ENCODE results near the gene EXOC7. TPM values are rescaled to one million over a fixed set of nuclear protein-coding genes. Genes with fewer than 3 reads are reported as not detected.
A peak's percentile ranks its signal among the peaks of the same experiment; 100 is the strongest.

EXOC7 gene
- total RNA-seq, 1 experiment from 2014 or later: 126 TPM

DNA sequence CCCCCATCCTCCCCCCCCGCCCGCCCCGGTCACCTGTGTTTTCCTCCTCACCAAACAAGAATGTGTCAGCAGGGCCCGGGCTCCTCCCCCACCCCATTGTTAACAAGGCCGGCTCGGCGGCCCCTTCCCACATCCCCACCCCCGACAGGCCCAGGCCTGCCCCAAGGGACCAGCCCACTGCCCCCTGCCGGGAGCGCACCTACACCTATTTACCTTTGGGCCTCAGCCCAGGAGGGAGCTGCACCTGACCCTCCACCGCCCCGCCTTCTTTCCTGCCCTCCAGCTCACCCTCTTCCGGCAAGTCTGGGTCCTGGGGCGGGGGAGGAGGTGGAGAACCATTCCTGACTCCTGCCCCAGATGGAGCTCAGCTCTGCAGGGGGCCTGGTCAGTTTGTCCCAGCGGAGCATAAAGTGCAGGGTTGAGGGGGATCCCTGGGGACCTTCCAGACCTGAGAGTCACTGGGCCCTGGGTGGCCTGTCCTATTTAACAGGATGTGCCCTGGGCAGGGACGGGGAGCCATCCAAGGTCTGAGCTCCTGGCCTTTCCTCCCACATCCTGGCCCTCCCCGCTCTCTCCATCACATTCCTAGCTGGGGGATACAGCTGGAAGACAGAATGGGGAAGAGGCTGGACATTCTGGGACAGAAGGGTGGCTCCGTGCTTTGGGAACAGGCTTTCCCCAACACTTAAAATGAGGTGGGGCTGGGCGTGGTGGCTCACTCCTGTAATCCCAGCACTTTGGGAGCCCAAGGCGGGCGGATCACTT lies 29.2 kb upstream of the EXOC7 start (continued):
- TF ChIP-seq, protein P1, sequence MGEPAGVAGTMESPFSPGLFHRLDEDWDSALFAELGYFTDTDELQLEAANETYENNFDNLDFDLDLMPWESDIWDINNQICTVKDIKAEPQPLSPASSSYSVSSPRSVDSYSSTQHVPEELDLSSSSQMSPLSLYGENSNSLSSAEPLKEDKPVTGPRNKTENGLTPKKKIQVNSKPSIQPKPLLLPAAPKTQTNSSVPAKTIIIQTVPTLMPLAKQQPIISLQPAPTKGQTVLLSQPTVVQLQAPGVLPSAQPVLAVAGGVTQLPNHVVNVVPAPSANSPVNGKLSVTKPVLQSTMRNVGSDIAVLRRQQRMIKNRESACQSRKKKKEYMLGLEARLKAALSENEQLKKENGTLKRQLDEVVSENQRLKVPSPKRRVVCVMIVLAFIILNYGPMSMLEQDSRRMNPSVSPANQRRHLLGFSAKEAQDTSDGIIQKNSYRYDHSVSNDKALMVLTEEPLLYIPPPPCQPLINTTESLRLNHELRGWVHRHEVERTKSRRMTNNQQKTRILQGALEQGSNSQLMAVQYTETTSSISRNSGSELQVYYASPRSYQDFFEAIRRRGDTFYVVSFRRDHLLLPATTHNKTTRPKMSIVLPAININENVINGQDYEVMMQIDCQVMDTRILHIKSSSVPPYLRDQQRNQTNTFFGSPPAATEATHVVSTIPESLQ (CRISPR knock-in tag; IDR thresholded peaks at IDR 0.05): no peak
- TF ChIP-seq SOX15 (CRISPR knock-in tag; IDR thresholded peaks at IDR 0.05) (no peak), KAT7 (CRISPR knock-in tag; IDR thresholded peaks at IDR 0.05; ENCODE audit: borderline replicate concordance) (no peak), TEAD1 (CRISPR knock-in tag; IDR thresholded peaks at IDR 0.05) (peak; percentile 52; the same call in 1 of the 2 replicates), FOXJ3 (CRISPR knock-in tag; IDR thresholded peaks at IDR 0.05; ENCODE audit: borderline replicate concordance) (no peak), OVOL2 (CRISPR knock-in tag; IDR thresholded peaks at IDR 0.05; ENCODE audit: borderline replicate concordance) (no peak), FOXK1 (CRISPR knock-in tag; IDR thresholded peaks at IDR 0.05) (peak; percentile 83), ZNF138 (CRISPR knock-in tag; conservative IDR thresholded peaks at IDR 0.05) (no peak), ZNF263 (CRISPR knock-in tag; IDR thresholded peaks at IDR 0.05; ENCODE audit: low read depth) (no peak), JAZF1 (CRISPR knock-in tag; IDR thresholded peaks at IDR 0.05) (no peak), TP53 (CRISPR knock-in tag; IDR thresholded peaks at IDR 0.05) (peak; percentile 16; the same call in 1 of the 2 replicates), MXD4 (CRISPR knock-in tag; IDR thresholded peaks at IDR 0.05; ENCODE audit: borderline replicate concordance) (no peak), NFYB (CRISPR knock-in tag; conservative IDR thresholded peaks at IDR 0.05; ENCODE audit: low read depth) (no peak), ZNF232 (CRISPR knock-in tag; IDR thresholded peaks at IDR 0.05) (no peak)
- TF ChIP-seq, protein P2, sequence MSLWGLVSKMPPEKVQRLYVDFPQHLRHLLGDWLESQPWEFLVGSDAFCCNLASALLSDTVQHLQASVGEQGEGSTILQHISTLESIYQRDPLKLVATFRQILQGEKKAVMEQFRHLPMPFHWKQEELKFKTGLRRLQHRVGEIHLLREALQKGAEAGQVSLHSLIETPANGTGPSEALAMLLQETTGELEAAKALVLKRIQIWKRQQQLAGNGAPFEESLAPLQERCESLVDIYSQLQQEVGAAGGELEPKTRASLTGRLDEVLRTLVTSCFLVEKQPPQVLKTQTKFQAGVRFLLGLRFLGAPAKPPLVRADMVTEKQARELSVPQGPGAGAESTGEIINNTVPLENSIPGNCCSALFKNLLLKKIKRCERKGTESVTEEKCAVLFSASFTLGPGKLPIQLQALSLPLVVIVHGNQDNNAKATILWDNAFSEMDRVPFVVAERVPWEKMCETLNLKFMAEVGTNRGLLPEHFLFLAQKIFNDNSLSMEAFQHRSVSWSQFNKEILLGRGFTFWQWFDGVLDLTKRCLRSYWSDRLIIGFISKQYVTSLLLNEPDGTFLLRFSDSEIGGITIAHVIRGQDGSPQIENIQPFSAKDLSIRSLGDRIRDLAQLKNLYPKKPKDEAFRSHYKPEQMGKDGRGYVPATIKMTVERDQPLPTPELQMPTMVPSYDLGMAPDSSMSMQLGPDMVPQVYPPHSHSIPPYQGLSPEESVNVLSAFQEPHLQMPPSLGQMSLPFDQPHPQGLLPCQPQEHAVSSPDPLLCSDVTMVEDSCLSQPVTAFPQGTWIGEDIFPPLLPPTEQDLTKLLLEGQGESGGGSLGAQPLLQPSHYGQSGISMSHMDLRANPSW (CRISPR knock-in tag; conservative IDR thresholded peaks at IDR 0.05; ENCODE audit: low read depth): no peak
- TF ChIP-seq, protein P3, sequence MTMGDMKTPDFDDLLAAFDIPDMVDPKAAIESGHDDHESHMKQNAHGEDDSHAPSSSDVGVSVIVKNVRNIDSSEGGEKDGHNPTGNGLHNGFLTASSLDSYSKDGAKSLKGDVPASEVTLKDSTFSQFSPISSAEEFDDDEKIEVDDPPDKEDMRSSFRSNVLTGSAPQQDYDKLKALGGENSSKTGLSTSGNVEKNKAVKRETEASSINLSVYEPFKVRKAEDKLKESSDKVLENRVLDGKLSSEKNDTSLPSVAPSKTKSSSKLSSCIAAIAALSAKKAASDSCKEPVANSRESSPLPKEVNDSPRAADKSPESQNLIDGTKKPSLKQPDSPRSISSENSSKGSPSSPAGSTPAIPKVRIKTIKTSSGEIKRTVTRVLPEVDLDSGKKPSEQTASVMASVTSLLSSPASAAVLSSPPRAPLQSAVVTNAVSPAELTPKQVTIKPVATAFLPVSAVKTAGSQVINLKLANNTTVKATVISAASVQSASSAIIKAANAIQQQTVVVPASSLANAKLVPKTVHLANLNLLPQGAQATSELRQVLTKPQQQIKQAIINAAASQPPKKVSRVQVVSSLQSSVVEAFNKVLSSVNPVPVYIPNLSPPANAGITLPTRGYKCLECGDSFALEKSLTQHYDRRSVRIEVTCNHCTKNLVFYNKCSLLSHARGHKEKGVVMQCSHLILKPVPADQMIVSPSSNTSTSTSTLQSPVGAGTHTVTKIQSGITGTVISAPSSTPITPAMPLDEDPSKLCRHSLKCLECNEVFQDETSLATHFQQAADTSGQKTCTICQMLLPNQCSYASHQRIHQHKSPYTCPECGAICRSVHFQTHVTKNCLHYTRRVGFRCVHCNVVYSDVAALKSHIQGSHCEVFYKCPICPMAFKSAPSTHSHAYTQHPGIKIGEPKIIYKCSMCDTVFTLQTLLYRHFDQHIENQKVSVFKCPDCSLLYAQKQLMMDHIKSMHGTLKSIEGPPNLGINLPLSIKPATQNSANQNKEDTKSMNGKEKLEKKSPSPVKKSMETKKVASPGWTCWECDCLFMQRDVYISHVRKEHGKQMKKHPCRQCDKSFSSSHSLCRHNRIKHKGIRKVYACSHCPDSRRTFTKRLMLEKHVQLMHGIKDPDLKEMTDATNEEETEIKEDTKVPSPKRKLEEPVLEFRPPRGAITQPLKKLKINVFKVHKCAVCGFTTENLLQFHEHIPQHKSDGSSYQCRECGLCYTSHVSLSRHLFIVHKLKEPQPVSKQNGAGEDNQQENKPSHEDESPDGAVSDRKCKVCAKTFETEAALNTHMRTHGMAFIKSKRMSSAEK (CRISPR knock-in tag; IDR thresholded peaks at IDR 0.05; ENCODE audit: borderline replicate concordance): no peak
- TF ChIP-seq, protein P4, sequence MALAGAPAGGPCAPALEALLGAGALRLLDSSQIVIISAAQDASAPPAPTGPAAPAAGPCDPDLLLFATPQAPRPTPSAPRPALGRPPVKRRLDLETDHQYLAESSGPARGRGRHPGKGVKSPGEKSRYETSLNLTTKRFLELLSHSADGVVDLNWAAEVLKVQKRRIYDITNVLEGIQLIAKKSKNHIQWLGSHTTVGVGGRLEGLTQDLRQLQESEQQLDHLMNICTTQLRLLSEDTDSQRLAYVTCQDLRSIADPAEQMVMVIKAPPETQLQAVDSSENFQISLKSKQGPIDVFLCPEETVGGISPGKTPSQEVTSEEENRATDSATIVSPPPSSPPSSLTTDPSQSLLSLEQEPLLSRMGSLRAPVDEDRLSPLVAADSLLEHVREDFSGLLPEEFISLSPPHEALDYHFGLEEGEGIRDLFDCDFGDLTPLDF (CRISPR knock-in tag; IDR thresholded peaks at IDR 0.05): no peak
- TF ChIP-seq, protein P5, sequence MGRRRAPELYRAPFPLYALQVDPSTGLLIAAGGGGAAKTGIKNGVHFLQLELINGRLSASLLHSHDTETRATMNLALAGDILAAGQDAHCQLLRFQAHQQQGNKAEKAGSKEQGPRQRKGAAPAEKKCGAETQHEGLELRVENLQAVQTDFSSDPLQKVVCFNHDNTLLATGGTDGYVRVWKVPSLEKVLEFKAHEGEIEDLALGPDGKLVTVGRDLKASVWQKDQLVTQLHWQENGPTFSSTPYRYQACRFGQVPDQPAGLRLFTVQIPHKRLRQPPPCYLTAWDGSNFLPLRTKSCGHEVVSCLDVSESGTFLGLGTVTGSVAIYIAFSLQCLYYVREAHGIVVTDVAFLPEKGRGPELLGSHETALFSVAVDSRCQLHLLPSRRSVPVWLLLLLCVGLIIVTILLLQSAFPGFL (CRISPR knock-in tag; IDR thresholded peaks at IDR 0.05; ENCODE audit: borderline replicate concordance): no peak
- TF ChIP-seq, protein P6, sequence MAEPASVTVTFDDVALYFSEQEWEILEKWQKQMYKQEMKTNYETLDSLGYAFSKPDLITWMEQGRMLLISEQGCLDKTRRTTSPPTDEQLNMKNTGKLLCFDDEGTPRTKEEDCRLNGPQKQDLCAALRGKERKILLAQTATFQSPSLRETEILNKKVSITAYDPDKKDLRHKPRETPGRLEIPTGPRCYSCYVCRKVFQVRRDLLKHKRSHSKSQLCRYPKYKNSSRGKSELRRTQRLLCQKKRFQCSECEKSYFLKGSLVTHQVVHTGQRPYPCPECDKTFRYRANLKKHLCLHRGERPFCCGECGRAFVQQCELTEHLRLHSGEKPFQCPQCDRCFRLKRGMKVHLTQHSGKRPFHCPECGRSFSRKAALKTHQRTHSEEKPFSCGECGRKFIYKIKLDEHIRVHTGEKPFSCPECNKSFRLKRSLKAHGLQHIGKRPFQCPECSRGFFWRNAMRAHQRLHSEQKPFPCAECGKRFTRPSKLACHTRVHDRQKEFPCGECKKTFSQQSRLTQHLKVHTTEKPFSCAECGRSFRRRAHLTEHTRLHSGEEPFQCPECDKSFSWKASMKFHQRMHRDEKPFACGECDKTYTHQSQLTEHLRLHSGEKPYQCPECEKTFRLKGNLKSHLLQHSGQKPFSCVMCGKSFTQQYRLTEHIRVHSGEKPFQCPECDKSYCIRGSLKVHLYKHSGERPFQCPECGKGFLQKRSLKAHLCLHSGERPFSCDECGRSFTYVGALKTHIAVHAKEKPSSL (CRISPR knock-in tag; conservative IDR thresholded peaks at IDR 0.05): no peak
- TF ChIP-seq, protein P7, sequence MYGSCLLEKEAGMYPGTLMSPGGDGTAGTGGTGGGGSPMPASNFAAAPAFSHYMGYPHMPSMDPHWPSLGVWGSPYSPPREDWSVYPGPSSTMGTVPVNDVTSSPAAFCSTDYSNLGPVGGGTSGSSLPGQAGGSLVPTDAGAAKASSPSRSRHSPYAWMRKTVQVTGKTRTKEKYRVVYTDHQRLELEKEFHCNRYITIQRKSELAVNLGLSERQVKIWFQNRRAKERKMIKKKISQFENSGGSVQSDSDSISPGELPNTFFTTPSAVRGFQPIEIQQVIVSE (CRISPR knock-in tag; IDR thresholded peaks at IDR 0.05; ENCODE audit: borderline replicate concordance): no peak
- TF ChIP-seq, protein P8, sequence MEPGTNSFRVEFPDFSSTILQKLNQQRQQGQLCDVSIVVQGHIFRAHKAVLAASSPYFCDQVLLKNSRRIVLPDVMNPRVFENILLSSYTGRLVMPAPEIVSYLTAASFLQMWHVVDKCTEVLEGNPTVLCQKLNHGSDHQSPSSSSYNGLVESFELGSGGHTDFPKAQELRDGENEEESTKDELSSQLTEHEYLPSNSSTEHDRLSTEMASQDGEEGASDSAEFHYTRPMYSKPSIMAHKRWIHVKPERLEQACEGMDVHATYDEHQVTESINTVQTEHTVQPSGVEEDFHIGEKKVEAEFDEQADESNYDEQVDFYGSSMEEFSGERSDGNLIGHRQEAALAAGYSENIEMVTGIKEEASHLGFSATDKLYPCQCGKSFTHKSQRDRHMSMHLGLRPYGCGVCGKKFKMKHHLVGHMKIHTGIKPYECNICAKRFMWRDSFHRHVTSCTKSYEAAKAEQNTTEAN (CRISPR knock-in tag; IDR thresholded peaks at IDR 0.05): no peak

Data from WTC11 (cell line).